GM19463 (cell line): Measurements from ENCODE around the gene DRAM1.
"Not testable (repeated sequence)": the region's sequence is repeated elsewhere in the genome, so short reads cannot be mapped to it uniquely, and the experiment has no call there.

ENCODE experiments used
- ATAC-seq: cut with Tn5 transposase; IDR thresholded peaks from one replicate; pipeline ENCODE4 v1.9.1; 2021; ENCODE audit warnings: mild to moderate bottlenecking, moderate library complexity; ENCODE audit not compliant: unreplicated experiment

DRAM1 gene

DNA sequence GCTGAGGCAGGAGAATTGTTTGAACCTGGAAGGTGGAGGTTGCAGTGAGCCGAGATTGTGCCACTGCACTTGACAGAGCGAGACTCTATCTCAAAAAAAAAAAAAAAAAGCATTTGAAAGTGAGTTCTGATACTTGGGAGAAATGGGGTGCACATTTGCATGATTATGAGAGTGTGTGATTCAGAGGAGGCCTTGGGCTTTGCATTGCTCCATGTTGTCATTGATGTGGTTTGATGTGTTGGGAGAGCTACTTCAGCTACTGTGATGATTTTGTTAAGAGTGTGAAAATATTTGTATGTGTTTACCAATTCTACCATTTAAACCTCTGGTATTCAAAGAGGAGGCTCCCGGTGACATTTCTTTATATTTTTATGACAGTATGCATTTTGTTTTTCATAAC lies 24.4 kb downstream of the DRAM1 start:
- no peak for ATAC-seq

DNA sequence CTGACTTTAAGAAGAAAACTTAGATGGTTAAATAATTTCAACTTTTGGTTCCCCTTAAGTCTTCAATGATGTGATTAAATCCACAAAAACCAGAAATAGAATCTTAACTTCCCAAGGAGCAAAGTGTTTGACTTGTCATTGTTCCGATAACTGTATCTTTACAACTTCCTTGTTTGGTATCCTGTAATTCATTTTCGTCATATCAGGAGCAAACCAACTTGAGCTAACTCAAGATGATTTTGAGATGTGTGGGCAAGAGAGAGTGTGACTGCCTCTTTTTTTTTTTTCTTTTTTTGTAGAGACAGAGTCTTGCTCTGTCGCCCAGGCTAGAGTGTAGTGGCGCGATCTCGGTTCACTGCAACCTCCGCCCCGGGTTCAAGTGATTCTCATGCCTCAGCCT lies 25.3 kb downstream of the DRAM1 start:
- no peak for ATAC-seq

DNA sequence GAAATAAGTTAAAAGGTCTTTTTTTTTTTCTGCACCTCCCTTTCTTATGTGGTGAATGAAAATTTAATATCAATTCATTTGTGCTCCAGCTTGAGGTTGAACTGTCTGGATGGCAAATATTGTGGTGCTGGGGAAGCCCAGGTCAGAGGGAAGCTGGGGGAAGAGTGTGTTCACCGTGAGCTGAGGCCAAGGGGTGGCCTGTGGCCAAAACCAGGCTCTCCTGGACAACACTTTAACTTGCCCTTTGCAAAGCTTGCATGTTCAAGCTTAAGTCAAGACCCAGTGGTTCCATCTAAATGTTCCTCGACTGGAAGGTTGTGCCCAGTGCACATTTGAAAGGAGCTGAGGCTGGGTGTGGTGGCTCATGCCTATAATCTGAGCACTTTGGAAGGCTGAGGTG lies 28.8 kb downstream of the DRAM1 start:
- ATAC-seq, result no peak

DNA sequence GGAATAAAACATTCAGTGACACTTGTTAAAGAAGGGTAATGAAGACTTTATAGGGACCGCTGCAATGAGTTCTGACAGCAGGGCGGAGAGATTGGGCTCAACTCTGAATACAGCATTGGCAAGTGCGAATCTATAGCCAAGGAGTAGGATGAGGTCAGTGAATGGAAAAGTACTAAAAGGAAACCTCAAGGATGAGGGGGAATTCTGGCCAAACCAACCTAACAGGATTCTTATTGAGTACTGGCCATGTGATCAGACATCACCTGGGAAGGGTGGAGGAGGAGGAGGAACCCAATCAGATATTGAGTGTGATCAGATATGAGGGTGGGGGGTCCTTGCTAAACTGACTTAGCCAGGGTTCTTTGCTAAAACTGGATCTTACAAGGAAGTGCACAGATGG lies 31.0 kb downstream of the DRAM1 start:
- no peak for ATAC-seq

DNA sequence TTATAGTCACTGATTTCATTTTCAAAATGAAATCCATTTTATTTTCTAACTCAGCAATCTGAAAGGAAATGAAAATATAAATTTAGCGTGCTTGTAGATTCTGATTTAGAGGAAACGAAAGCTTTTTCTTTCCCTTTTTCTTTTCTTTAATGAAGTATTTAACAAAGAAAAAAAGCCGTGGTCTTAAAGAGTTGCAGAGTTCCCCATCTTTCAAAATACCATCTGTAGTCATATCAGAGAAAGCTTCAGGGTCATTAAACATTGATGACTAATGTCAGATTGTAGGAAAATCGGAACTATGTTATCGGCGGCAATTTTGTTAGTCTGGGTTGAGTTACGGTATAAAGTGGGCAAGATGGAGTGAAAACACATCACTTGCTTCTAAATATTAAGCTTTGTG lies 32.3 kb downstream of the DRAM1 start:
- no peak for ATAC-seq

DNA sequence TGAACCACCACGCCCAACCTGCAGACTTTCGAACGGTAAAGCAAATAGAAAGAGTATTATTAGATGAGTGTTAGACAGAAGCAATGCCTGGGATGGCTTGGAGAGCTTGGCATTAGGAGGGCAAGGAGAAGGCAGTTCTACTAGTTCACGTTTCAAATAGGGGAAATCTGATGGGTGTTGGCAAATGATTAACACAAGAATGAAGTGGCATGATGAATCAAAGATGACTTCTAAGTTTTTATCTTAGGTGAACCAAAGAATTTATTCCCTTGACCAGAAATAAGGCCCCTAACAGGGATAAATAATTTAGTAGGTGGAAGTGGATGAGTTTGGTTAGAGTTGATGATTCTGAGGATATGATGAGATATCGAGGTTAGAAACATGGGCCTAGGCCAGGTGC lies 38.5 kb downstream of the DRAM1 start:
- no peak for ATAC-seq

DNA sequence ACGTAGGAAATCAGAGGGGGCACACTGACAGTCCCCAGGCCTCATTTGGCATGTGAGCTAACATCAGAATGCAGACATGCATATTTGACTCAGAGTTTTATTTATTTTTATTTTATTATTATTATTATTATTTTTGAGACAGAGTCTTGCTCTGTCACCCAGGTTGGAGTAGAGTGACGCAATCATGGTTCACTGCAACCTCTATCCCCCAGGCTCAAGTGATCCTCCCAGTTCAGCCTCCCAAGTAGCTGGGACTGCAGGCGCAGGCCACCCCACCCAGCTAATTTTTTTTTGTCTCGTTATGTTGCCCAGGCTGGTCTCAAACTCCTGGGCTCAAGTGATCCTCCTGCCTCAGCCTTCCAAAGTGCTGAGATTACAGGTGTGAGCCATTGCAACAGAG lies 41.4 kb downstream of the DRAM1 start:
- not testable (repeated sequence) for ATAC-seq

DNA sequence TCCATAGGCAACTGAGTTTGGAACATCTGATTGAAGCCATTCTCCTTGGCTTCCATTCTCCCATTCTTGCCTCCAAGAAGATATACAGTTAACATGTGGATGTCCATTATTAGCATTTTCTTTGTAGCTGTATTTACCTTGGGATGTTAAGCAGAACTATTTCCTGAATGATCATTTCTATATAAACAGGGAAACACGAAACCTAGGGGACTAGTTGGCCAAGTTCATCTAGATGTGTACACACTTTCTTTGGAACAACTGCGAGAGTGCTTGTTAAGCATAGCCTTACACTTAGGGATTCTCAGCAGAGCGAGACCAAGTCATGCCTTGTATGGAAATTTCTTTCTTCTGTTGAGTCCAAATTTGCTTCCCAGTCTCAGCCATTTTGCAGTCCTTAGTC lies 42.1 kb downstream of the DRAM1 start:
- ATAC-seq, result no peak

DNA sequence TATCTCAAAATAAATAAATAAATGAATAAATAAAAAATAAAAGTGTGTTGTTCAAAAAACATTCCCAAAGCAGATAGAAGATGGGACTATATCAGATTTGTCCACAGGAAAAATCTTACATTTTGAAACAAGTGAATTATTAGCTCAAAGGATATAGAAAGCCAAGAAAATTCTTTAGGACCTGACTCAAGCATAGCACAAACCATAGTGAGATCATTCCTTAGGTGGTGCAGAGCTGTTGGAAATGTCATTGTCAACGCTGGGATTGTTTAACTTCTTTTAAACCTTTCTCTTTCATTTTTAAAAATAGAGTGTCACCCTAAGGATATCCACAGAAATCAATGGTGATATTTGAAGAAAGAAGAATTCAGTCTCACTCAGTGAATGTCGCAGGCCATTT lies 43.5 kb downstream of the DRAM1 start:
- no peak for ATAC-seq

DNA sequence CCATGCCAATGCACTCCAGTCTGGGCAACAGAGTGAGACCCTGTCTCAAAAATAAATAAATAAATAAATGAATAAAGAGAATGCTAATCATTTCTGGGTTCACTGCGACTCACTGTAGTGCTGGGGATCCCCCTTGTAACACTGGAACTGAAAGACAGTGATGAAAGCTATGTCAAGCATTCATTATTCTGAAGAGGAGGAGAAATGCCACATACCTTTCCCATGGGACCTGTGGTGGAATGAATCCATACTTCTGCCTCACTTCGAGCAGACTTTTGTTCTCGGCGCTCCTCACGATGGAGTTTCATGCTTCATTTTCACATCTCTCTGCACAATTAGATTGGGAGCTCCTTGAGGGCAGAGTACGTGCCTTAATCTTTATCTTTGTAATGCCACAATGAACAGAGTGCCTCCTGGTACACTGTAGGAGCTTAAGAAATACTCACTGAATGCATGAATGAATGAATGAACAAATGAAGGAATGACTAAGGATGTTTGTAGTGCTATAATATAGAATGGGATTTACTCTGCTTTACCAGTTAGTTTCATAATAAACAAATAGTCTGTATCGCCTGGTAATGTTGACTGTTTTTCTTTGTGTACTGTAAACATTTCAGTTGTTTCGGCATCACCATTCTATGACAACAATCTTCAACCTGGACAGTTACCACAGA lies 45.8 kb downstream of the DRAM1 start:
- ATAC-seq, result no peak

DNA sequence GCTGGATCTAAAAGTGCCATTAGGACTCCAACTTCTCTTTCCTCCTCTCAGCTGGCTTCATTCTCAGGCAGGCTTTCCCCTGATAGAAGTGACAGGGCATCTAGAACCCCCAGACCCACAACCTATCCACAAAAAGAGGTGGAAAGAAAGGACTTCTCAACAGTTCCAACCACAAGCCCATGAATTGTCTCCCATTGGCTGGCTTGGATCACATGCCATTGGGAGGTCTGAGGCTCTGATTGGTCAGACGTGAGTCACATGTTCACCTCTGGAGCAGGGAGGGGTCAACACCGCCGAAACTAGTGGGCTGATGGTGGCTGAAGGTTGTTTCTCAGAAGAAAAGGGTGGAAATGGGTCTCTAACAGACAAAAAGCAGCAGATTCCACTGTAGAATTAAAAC lies 47.2 kb downstream of the DRAM1 start:
- ATAC-seq, result no peak

DNA sequence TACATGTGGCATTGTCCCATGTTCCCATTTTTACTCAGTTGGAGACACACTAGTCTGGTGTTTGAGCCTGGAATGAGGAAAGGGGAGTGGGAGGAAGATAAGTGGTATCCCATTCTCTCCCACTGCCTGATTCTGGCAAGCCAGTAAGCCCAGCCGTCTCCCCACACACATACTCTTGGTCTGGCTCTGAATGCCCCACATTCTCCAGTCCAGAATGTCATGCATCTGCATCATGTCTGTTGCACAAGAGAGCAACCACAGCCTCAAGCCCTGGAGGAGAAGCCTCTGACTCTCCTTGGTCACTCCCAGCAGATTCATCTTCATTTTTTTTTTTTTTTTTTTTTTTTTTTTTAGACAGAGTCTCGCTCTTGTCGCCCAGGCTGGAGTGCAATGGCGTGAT lies 48.0 kb downstream of the DRAM1 start:
- no peak for ATAC-seq

DNA sequence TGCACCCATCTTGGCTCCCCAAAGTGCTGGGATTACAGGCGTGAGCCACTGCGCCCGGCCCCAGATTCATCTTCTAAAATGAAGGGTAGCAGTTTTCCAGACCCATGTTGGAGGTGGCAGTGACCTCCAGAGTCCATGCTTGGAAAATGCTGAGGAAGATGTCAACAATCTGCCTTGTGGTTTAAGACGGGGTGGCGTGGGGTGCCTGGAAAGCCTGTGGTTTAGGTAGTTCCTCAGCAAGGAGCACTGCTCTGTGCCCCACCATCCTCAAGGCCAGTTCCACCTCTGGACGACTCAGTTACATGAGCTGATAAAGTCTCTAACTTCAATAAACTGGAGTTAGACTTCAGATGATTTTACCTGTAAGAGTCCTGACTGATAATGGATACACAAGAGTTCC lies 48.6 kb downstream of the DRAM1 start:
- no peak for ATAC-seq

DNA sequence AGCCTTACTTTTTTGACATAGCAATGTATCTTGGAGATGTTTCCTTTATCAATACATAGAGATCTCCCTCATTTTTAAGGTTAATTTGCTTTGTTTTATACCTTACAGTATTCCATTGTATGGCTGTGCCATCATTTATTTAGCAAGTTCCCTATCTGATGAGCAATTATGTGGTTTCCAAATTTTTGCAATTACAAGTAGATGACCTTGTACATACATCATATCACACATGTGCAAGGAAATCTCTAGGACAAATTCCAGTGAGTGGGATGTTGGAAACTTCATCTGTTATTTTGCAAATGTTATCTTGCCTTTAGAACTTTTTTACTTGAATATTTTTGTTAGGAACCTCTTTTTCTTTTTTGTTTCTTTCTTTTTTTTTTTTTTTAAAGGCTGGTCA lies 49.7 kb downstream of the DRAM1 start:
- ATAC-seq, result no peak

DNA sequence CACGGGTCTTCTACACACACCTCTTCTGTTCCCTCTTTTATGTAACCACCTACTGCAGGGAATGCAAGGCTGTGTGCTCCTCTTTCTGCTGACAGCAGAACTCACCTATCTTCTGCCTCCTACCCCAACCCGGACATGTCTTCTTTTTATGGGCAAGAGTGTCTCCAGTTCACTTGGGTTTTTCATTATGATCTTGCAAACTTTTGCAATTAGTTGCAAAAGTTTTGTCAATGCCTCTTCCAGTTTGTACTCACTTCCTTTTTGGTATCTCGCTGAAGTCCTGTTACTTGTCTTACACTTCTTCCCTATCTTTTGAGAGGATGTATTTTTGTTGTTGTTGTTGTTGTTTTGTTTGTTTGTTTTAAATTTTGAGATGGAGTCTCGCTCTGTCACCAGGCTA lies 50.6 kb downstream of the DRAM1 start:
- no peak for ATAC-seq

DNA sequence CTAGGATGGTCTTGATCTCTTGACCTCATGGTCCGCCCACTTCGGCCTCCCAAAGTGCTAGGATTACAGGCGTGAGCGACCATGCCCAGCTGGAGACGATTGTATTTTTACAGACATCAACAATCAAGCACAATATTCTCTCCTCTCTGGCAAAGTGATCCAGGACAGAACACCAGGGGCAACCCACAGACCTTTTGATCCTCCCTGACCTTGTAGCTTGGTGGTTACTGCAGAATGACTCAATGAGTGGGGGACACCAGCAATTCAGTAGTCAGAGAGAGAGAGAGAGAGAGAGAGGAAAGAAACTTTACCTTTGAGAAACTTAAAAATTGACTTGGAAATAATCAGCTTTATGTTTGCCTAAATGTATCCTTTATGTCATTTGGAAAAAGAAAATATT lies 51.2 kb downstream of the DRAM1 start:
- ATAC-seq, result no peak

DNA sequence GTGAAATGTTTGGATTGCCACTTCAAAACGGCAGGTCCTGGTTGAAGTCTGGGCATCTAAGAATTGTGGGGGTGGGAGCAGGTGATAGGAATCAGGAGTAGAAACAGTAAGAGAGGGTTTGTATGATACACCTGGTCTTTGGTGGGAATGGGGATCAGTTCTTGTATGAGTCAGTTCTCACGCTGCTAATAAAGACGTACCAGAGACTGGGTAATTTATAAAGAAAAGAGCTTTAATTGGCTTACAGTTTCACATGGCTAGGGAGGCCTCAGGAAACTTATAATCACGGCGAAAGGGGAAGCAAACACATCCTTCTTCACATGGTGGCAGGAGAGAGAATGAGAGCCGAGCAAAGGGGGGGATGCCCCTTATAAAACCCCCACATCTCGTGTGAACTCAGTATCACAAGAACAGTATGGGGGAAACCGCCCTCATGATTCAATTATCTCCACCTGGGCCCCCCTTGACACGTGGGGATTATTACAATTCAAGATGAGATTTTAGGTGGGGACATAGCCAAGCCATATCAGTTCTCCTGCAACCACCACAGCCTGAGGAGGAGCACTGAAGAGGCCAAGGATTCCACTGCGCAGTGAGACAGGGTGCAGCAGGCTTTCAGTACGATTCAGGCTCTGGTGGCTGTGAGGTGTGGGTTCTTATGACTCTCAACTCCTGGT lies 52.1 kb downstream of the DRAM1 start:
- ATAC-seq, result peak; percentile 25

DNA sequence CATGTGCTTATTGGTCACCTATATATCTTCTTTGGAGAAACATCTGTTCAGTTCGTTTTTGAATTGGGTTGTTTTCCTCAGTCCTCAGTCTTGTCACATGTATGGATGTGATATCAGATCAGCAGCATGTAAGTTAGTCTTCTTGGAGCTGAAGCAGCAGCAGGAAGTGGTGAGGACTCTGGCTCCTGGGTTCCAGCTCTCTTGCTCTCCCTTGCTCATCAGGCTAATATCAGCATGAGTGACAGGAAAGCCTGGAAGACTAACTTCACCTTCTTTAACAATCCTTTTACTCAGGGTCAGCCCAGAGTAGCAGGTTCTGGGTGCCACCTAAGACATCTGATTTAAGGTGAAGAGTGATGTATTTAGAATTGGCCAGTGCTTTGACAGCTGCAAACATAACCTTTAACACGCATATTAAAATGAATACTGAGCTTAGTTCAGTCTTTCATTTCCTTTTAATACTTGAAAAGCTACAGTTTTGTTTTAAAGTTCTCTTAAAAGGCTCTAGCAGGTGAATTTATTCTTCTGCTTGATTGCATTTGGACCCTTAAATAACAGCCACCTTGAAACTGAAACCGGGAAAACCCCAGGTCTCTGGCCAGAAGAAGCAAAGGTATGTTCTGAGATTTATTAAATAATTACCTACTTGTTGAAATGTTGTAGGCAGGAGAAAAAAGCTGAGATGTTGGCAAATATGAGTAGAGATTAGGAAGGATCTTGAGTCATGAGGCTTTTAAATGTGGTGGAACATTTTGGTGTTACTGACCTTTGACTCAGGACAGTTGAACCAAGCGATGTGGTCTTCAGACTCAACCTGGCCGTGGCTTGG lies 54.3 kb downstream of the DRAM1 start:
- ATAC-seq, result peak; percentile 37

DNA sequence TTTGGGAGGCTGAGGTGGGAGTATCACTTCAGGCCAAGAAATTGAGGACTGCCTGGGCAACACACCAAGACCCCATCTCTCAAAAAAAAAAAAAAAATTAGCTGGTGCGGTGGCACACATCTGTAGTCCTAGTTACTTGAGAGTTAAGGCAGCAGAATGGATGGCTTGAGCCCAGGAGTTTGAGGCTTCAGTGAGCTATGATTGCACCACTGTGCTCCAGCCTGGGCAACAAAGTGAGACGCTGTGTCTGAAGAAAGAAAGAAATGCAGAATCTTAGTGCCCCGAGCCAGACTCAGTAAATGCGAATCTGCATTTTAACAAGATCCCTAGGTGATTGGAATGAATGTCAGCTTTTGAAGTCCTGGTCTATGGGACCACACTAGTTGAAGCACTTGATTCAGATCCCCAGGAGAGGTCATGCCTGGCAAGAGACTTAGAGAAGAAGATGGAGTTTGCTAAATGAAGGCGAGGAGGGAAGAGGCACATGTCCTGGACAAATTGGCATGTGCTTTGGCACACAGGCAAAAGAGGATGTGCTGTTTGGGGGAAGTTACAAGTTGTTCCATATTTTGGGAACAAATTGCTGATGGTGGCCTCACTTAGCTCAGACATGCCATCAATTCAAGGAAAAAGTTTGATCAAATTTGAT lies 56.6 kb downstream of the DRAM1 start:
- no peak for ATAC-seq

DNA sequence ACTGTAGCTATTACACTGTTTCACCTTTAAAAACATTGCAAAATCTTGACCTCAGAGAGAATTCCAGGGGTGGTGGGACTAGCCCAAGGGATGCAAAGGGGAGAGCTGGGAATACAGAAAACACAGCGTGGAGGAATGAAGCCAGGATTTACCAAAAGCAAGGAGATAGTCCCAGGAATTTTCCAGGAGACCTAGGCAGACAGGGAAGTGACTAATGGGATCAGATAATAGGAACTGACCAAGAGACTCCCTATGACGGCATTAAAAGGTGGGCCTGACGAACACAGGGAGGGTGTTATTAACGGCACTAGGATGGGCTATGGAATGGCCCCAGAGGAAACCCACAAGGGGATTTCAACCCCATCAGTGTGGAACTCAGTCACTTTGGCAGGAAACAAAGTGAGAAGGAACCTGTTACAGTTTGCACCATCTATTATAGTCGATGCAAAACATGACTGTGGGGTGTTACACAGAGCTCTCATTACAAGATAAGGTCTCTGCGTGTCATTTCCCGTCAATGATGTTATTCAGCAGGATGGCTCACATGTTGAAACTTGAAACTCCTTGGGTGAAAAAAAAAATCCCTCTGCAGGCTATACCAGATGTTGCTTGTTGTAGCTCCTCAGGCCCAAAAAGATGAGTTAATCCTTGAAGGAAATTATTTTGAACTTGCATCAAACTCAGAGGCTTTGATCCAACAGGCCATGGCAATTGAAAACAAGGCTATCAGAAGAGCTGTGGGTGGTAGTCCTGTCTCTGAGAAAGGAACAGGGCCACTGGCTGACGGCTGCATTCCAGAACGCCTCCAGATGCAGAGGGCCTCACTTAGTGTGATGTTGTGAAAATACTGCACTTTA lies 58.7 kb downstream of the DRAM1 start:
- ATAC-seq, result peak; percentile 71

DNA sequence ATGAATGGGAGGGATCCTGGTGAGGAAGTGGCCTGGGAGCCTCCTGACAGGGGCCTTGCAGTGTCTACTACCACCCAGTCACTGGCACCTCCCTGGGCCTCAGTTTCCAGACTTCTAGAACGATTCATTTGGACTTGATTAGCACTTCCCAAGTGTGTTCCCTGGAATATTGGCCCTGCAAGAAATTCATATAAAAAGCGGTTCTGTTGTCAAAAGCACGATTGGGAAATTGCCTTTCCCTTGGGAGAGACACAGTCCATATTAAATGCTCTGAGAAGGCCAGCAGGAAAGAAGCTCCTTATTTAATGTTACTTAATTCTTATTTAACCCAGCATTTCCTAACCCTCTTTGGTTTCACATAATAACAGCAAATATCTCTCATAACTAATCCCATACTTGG lies 61.9 kb downstream of the DRAM1 start:
- no peak for ATAC-seq
